Measurements from ENCODE around the gene MPP3.

The MPP3 gene

GRCh38 chr17:43767053-43767712 lies 65.8 kb downstream of the MPP3 start:
- in situ Hi-C loops (cut with MboI; ENCODE audit: low sequenced_read_pairs, unreplicated experiment): no loop called here
- no peak for DNase-seq (ENCODE audit: low spot score)
- no peak for TF ChIP-seq CTCF (IDR thresholded peaks at IDR 0.05; ENCODE audit: borderline replicate concordance, control extremely low read depth, extremely low read depth, insufficient read depth, missing control alignments)

- in situ Hi-C loops (cut with MboI; ENCODE audit: low sequenced_read_pairs, unreplicated experiment): no loop called here
- peak; percentile 83 for TF ChIP-seq CTCF (IDR thresholded peaks at IDR 0.05; ENCODE audit: borderline replicate concordance, control extremely low read depth, extremely low read depth, insufficient read depth, missing control alignments)
- no peak for DNase-seq (ENCODE audit: low spot score)
Observed at GRCh38 chr17:43766413-43767052, 66.4 kb downstream of the MPP3 start.

- DNase-seq (ENCODE audit: low spot score): peak; percentile 90
- peak; percentile 99 for TF ChIP-seq CTCF (IDR thresholded peaks at IDR 0.05; ENCODE audit: borderline replicate concordance, control extremely low read depth, extremely low read depth, insufficient read depth, missing control alignments)
- in situ Hi-C loops (cut with MboI; ENCODE audit: low sequenced_read_pairs, unreplicated experiment): no loop called here
Observed at GRCh38 chr17:43760254-43760852, 72.6 kb downstream of the MPP3 start.

DNA sequence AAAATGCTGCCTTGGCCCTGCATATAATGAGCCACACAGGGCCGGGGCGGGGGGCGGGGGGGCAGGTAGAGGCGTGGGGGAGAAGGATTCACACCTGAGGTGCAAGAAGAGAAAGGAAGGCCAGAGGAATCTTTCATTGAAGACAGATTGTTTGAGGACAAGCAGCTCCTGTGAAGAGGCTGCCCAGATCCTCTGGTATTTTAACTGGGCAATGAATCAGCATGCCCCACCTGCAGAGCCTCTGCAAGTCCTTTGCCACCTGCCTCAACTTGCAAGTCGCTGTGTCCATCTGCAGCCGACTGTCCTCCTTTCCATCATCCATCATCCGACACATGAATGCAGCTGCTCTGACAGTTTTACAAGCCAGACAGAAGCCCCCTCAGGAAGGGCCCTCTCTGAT lies 73.1 kb downstream of the MPP3 start:
- in situ Hi-C loops (cut with MboI; ENCODE audit: low sequenced_read_pairs, unreplicated experiment): no loop called here
- TF ChIP-seq CTCF (IDR thresholded peaks at IDR 0.05; ENCODE audit: borderline replicate concordance, control extremely low read depth, extremely low read depth, insufficient read depth, missing control alignments): no peak

GRCh38 chr17:43758497-43759174 lies 74.3 kb downstream of the MPP3 start, which contains the start of gene SOST:
Gene SOST (minus strand): TSS chr17:43758791. CDS start chr17:43758741, 50 bp downstream.
- DNase-seq (ENCODE audit: low spot score): no peak
- no peak for TF ChIP-seq CTCF (IDR thresholded peaks at IDR 0.05; ENCODE audit: borderline replicate concordance, control extremely low read depth, extremely low read depth, insufficient read depth, missing control alignments)
- in situ Hi-C loops (cut with MboI; ENCODE audit: low sequenced_read_pairs, unreplicated experiment): no loop called here

More for the DNA sequence above, 73.1 kb downstream of the MPP3 start:
- DNase-seq (ENCODE audit: low spot score): no peak

GRCh38 chr17:43758086-43758485 lies 74.9 kb downstream of the MPP3 start:
- DNase-seq (ENCODE audit: low spot score): no peak
- in situ Hi-C loops (cut with MboI; ENCODE audit: low sequenced_read_pairs, unreplicated experiment): no loop called here
- no peak for TF ChIP-seq CTCF (IDR thresholded peaks at IDR 0.05; ENCODE audit: borderline replicate concordance, control extremely low read depth, extremely low read depth, insufficient read depth, missing control alignments)

Data from GM13976 (cell line).